ENCODE measurements around the gene MAP2K7.

The MAP2K7 gene

DNA sequence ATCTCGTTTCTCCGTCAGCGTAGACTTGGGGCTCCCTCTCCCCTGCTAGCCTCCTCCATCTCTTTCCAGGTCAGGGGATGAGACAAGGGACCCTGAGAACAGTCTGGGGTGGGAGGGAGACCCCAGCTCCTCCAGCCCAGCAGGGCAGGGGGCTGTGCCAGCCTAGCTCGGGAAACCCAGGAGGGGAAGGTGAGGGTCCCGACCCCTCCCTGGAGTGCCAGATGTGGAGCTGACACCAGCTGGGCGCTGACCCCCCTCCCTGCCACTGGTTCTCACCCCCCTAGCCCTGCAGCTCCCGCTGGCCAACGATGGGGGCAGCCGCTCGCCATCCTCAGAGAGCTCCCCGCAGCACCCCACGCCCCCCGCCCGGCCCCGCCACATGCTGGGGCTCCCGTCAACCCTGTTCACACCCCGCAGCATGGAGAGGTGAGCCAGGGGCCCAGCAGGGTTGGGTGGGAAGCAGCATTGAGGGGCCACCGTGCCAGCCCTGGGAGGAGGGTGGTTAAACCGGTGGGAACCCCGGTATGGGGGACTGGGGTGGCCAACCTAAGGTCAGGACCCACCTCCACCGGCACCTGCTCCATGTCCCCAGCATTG lies 5.9 kb downstream of the MAP2K7 start:
- TF ChIP-seq, protein P1, sequence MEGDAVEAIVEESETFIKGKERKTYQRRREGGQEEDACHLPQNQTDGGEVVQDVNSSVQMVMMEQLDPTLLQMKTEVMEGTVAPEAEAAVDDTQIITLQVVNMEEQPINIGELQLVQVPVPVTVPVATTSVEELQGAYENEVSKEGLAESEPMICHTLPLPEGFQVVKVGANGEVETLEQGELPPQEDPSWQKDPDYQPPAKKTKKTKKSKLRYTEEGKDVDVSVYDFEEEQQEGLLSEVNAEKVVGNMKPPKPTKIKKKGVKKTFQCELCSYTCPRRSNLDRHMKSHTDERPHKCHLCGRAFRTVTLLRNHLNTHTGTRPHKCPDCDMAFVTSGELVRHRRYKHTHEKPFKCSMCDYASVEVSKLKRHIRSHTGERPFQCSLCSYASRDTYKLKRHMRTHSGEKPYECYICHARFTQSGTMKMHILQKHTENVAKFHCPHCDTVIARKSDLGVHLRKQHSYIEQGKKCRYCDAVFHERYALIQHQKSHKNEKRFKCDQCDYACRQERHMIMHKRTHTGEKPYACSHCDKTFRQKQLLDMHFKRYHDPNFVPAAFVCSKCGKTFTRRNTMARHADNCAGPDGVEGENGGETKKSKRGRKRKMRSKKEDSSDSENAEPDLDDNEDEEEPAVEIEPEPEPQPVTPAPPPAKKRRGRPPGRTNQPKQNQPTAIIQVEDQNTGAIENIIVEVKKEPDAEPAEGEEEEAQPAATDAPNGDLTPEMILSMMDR (IDR thresholded peaks at IDR 0.05) = no peak
- H3K27ac ChIP-seq = no peak overlapping the region
- H3K4me3 ChIP-seq = no peak overlapping the region
- DNase-seq (ENCODE audit: low spot score) = no peak

- no peak overlapping the region for H3K27ac ChIP-seq
- DNase-seq (ENCODE audit: low spot score) = no peak
- no peak overlapping the region for H3K4me3 ChIP-seq
- TF ChIP-seq, protein P1 (IDR thresholded peaks at IDR 0.05) = no peak
These were observed 6.9 kb downstream of the MAP2K7 start for GRCh38 chr19:7910321-7911161.

GRCh38 chr19:7911508-7912143 lies 7.9 kb downstream of the MAP2K7 start:
- Histone ChIP-seq H3K27ac (no peak overlapping the region), H3K4me3 (no peak overlapping the region)
- no peak for DNase-seq (ENCODE audit: low spot score)
- TF ChIP-seq, protein P1 (IDR thresholded peaks at IDR 0.05) = no peak

DNA sequence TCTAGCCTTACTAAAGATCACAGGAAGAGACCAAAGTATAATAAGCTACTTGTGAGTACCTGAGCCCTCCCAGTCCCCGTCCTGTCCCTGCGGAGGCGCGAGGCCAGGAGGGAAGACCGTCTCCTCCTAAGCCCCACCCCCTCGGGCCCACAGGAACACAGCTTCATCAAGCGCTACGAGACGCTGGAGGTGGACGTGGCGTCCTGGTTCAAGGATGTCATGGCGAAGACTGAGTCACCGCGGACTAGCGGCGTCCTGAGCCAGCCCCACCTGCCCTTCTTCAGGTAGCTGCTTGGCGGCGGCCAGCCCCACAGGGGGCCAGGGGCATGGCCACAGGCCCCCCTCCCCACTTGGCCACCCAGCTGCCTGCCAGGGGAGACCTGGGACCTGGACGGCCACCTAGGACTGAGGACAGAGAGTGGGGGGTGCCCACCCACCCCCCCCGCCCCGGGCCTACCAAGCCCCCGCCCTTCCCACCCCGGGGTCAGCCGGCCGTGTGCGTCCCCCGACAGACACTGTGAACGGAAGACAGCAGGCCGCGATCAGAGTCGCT lies 8.5 kb downstream of the MAP2K7 start:
- TF ChIP-seq, protein P1 (IDR thresholded peaks at IDR 0.05) = no peak
- DNase-seq (ENCODE audit: low spot score) = no peak
- H3K4me3 ChIP-seq = no peak overlapping the region
- no peak overlapping the region for H3K27ac ChIP-seq

DNA sequence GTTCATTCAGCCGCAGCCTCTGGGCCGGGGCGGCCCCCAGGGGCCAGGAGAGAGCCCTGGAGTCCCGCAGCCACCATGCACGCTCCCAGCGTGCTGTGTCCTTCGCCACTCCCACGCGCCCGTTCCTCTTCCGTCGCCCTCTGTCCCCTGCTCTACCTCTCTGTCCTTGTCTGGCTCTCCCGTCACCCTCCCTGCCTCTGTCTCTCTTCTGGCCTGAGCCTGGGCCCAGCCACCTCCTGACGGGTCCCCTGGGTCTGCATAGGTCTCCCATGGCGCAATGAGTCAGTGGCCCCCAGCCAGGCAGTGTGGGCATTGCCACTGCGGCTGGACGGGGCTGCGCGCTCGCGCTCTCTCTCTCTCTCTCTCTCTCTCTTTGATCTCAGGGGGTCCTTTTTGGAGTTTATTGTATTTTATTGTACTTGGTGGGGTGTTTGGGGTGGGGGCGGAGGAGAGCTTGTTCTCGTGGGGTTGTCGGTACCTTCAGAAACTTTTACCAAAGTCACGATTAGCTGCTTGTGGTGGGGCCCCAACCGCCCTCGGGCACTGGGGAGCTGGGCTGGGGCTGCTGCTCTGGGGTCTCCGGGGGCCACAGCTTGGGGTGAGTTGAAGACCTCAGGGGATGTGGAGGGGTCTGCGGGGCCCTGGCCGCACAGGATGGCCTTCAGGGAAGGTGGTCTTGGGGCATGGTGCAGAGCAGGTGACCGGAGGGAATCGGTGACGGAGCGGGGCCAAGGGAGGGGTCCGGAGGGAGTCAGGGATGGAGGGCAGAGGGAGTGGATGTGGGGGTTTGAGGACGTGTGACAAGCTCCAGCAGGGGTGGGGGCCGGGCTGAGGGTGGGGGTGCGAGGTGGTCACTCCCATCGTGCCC lies 9.3 kb downstream of the MAP2K7 start:
- Histone ChIP-seq H3K4me3 (no peak overlapping the region), H3K27ac (no peak overlapping the region)
- no peak for DNase-seq (ENCODE audit: low spot score)
- TF ChIP-seq, protein P1 (IDR thresholded peaks at IDR 0.05) = no peak

DNA sequence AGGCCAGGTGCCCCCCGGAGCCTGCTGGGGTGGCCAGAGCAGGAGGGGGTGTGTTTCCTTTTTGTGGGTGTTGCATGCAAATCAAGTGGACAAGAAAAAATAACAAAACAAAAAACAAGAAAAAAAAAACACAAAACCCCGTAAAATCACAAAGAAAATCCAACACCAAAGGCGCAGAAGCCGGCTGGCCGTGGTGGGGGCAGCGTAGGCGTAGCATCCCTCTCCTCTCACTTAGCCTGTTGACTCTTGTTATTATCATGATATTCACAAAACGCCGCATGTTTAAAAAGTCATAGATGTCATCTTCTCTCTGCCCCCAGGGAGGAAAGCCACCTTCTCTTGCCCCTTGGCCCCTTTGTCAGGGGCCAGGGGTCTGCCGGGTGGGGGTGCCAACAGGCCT lies 10.0 kb downstream of the MAP2K7 start:
- Histone ChIP-seq H3K27ac (no peak overlapping the region), H3K4me3 (no peak overlapping the region)
- TF ChIP-seq, protein P1 (IDR thresholded peaks at IDR 0.05) = no peak
- DNase-seq (ENCODE audit: low spot score) = no peak

Data from coronary artery (tissue), 2 donors.